HG02840 (cell line): ENCODE data around the gene RALBP1.
"Not testable (repeated sequence)": the region's sequence is repeated elsewhere in the genome, so short reads cannot be mapped to it uniquely, and the experiment has no call there.

ENCODE experiments used
- ATAC-seq: cut with Tn5 transposase; IDR thresholded peaks from one replicate; pipeline ENCODE4 v1.9.1; 2021; ENCODE audit warnings: mild to moderate bottlenecking, moderate library complexity, moderate number of reproducible peaks; ENCODE audit not compliant: unreplicated experiment, low FRiP score

RALBP1 gene

DNA sequence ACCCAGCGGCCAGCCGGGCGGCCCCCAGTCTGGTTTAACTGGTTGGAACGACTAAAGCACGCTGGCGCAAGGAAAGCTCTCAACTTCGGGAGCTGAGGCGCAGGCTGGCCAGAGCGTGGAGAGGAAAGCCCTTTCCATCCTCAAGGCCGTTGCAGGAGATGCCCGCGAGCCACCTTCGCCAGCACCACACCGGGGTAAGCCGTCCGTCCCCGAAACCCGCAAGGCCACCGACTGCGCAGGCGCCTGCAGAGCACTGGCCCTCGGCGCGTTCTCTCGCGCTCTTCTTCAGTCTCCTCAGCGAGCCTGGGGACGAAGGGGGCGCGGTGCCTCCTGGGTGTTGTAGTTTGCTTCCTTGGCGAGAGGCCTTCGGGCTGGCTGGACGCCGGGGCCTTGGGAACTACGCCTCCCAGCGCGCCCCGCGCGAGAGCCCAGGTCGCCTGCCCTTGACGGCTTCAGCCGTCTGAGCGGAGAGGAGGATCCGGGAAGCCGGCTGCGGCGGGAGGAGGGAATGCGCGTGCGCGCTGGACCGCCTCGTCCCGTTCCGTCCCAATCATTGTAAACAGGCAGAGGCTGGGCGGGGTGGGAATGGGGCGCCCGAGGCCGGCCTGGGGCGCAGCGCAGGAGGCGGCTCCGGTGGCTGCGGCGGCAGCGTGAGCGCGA is at the start of gene RALBP1:
Gene RALBP1 (plus strand): TSS at position 531 of the 660 bp plus-strand sequence. CDS start 37,533 bp downstream, outside the sequence.
- ATAC-seq: peak; percentile 94

DNA sequence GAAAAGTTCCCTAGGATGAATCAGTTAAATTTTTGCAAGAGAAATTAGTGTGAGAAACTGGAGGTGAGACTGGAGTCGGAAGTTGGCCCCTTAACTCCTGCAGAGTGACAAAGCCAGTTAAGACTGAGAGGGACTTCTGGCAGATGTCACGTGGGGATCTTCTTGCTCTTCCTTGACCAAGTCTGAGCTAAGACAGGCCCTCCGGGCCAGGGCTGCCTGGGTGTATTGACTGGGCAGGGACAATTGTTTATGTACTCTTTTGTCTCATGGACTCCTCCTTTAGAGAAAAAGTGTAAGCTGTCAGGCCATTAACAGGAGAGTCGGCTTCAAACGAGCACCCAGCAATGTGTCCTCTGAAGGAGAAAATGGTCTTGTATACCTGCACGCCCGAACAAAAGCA is 48.6 kb upstream of the RALBP1 start:
- no peak for ATAC-seq

DNA sequence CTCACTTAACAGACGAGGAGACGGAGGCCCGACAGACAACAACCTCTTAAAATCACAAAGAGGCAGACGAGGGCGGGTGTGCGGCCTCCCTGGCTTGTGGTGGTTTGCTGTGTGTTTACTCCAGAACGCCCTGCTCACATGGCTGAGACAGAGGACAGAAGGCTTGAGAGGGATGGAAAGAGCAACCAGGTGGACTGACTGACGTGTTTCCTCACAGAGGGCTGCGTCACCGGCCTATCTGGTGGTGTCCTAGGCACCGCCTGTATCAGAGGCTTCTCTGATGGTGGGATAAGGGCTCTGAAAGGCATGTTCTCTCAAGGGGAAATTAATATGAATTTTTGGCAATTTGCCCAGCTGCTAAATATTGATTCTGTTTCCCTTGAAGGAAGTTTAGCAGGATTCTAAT is 47.0 kb upstream of the RALBP1 start:
- no peak for ATAC-seq

DNA sequence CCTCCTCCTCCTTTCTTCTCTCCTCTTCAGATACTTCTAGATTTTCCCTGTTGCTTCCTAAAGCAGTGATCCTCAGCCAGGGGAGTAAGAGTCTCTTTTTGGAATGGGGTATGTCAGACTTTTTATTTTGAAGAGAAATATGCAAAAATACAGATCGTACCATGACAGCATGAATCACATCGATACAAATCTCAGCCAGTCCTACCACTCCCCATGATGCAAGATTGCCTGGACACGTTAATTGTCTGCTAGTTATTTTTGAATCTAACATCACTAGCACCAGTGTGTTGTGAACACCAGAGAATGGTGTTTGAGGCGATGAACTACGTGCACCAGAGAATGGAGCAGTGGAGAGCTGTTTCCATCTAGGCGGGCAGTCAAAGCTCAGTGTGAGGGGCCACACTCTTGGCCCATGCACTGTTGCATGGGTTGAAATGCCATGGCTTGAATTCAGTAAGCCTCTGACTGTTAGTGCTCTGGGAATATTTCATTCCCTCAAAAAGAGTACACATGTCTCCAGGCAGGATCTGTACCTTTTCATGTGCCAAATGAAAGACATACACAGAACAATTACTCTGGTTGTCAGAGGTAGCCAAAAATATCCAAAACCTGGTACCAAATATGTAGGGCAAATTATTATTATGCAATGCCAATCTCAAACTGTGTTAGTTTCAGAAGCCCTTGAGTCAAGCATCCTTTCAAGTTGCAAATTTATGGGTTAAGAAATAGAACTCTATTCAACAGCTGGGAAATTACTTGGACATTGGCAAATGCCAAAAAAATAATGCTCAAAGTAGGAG is 46.3 kb upstream of the RALBP1 start:
- no peak for ATAC-seq

DNA sequence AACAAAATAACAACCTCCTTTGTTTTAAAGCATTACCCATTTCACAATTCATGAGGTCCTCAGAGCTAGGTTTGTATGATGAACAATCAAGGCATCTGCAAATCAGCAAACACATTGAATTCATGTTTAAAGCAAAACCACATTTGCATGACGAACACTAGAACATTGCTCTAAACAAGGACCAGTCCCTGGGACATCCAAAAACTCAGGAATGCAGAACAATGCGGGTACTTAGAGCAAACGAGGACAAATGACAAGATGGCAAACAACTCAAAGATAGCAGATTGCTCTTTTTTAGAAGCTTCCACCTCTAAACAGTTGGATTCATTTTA is 45.7 kb upstream of the RALBP1 start:
- ATAC-seq: no peak

DNA sequence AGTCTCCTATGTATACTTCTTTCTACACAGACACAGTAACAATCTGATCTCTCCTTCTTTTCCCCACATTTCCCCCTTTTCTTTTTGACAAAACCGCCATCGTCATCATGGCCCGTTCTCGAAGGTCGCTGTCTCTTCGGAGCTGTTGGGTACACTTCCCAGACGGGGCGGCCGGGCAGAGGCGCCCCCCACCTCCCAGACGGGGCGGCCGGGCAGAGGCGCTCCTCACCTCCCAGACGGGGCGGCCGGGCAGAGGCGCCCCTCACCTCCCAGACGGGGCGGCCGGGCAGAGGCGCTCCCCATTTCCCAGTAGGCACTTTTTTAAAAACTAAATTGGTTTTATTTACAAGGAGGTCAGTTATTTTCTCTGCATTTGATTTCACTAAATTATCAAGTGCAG is 45.0 kb upstream of the RALBP1 start:
- ATAC-seq: not testable (repeated sequence)

DNA sequence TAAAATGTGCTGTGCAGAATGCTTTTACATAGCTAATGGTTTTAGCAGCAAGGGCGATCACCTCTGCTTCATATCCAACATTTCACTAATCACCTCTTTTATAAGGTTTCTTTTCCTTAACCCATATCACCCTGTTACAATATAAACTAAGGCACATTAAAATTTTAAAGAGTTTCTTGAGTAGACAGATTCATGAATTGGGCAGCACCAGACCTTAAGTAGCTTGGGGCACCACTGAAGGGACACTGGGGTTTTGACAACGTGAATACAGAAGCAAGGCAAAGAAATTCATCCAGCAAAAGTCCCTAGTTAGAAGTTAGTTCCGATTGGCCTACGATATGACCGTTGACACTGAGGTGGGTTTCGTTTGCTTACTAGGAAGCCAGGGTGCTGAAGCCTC is 44.0 kb upstream of the RALBP1 start:
- no peak for ATAC-seq

DNA sequence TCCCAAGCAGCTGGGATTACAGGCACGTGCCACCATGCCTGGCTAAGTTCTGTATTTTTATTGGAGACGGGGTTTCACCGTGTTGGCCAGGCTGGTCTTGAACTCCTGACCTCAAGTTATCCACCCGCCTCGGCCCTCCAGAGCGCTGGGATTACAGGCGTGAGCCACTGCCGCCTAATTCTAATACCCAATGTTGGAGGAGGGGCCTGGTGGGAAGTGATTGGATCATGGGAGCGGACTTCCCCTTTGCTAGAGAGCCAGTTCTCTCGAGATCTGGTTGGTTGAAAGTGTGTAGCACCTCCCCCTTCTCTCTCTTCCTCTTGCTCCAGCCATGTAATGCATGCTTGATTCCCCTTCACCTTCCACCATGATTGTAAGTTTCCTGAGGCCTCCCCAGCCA is 42.2 kb upstream of the RALBP1 start:
- ATAC-seq: not testable (repeated sequence)

DNA sequence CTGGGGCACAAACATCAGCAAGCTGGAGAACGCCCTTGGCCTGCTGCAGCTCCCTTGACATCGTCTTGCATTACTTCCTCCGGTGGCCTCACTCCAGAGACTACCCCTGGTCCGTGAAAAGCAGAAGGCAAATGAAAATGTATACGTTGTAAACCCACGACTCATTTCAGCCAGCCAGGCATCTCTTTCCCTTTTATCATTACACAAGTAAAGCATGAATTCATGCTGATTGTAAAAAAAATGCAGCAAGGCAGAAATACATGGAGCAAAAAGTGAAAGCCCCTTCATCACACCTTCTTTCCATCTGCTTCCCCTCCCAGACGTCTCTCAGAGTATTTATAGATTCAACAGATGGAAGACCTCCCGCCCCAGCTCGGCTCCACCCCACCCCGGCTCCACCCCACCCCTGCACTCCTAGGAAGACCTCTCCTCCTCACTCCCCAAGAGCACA is 41.6 kb upstream of the RALBP1 start:
- no peak for ATAC-seq

DNA sequence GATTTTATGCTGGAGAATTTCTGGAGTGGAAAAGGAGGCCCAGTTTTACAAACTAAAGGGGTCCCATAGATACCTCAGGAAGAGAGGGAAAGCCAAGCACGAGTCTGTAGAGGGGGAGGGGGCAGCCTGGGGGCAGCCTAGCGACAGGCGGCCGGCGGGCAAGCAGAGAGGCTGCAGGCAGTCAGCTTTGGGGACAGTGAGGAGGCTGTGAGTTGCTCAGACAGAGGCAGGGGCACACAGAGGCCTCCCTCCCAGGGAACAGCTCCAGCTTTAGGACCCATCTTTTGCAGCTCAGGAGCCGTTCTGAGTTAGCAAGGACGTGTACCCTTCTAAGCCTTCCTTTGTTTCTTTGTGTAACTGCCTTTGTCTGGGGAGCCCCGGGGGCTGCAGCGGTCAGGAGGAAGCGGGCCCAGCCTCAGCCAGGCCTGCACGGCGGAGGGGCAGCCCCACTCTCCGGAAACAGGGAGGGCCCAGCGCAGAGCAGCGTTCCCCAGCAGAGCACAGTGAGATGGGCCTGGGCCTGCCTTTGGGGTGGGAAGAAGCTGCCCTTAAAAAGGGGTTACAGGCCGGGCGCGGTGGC is 41.1 kb upstream of the RALBP1 start:
- no peak for ATAC-seq

DNA sequence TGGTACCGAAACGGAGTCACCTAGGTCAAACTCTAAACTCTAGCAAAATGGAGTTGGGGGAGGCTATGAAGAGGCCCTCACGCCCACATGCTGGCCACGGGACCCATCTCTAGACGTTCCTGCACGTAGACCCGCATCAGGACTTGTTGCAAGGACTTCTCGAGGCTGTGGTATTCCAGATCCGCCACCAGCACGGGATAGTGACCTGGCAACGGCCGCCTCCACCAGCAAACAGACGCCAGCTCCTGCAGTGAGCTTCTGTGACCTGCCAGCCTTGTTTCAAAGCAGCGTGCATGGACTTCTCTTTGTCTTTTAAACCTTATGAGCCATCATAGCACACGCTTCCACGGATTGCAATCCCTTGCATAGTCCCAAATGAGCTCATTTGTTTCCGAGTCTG is 40.3 kb upstream of the RALBP1 start:
- no peak for ATAC-seq

DNA sequence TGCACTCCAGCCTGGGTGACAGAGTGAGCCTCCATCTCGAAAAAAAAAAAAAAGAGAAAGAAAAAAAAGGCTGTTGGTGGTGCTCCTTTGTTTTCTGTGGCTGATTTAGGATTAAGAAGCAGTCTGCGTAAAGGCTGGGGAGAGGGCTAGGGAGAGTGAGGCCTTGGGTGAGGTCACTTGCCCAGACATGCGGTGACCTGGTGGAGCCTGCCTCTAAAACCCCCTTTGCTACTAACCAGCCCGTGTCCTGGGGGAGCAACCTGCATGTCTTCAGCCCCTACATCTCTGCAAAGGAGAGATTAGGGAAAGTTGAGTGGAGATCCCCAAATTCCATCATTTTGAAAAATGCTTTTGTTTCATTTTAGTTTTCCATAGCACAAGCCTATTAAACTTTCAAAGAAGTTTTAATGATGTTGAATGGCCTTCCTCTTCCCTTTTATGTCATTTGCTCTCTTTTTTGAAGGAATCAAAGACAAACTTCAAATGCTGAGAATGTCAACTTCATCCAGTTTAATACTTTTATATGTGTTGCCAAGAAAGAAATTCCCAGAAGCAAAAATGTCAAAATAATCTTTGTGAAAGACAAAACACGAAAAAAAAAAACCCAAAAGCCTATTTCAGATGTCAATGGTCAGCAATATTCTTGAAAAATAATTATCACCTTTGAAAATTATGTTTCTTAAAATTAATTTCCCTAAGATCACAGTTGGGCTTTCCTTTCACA is 38.9 kb upstream of the RALBP1 start:
- ATAC-seq: no peak

DNA sequence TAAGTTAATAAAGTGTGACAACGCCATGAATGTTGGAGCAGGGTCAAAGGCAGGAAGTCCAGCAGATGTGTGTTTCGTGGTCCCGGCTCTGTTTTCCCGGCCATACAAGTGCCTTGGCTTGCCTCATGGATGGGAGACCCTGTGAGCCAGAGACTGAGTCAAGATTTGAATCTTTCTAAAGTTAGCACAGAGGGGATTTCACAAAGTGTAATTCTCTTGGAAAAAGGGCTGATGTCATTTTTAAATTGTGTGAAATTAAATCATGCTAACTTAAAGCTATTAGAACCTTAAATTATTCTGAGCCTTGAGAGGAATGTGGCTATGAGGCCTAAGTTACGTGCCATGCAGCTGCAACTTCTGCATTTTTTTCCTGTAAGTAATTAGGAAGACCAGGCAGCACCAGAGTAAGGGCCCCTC is 38.3 kb upstream of the RALBP1 start:
- ATAC-seq: no peak

DNA sequence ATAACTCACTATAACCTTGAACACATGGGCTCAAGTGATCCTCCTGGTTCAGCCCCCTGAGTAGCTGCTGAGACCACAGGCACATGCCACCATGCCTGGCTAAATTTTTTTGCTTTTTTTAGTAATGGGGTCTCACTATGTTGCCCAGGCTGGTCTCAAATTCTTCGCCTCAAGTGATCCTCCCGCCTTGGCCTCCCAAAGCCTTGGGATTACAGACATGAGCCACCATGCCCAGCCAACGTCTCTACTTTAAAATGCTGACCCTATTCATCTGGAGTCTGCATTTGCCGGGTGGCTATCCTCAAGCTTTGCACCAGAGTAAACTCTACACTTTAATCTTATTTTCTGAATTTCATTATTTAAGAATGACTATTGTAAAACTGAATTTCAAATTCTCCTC is 37.6 kb upstream of the RALBP1 start:
- ATAC-seq: no peak

DNA sequence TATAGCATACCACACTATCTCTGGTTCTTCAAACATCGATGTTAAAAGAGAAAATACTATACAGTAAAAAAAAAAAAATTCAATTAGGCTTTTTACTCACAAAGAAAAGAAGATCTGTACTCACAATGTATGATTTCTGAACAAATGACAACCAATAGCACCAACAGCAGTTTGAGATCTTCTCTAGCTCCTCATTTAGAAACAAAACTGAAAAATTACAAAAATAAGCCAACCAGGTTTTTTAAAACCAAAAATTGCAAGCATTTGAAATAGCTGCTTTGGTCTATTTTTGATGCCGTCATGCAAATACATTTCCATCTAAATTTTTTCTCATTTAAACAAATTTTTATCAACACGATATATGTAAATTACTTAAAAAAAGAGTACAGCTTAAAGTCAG is 34.3 kb upstream of the RALBP1 start:
- ATAC-seq: no peak

DNA sequence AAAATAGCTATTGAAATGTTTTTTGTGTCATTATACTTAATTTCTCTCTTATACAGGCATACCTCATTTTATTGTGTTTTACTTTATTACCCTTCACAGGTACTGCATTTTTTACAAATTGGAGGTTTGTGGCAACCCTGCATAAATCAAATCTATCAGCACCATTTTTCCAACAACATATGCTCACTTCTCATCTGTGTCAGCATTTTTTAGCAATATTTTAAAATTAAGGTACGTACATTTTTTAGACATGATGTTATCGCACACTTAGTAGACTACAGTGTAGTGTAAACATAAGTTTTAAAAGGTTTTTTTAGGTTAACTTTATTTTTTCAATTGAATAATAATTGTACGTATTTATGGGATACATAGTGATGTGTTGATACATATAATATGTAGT is 30.8 kb upstream of the RALBP1 start:
- ATAC-seq: no peak

DNA sequence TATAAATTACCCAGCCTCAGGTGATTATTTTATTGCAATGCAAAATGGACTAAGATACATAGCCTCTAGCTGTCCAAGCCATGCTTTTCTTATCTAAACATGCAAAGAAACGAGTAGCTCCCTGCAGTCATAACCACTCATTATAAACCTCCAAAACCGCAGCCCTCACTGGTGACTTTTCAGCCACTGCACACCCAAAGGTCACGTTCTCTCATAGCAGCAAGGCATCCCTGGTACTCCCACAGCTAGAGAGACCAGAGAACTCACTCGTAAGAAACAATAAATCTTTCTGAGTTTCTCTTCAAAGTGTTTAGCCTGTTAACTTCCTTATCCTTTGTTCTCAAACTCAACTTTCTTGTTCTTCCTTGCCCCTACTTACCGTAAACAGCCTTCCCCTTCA is 28.5 kb upstream of the RALBP1 start:
- ATAC-seq: no peak

DNA sequence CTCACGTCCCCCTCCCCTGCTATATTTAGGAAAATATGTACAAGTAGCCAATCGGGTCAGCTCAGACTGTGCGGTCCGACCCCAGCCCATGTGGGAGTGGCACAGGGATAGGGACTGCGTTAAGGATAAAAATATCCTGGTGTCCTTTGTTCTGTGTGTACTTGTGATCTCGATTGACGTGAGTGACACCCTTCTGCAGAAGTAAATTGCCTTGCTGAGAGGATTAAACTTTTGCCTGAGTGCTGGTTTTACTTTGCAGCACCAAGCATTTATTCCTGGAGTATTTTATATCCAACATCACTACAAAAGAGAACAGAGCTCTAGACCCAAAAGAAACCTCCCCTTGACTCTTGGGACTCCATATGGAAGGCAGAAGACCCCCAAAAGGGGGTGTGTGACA is 28.0 kb upstream of the RALBP1 start:
- ATAC-seq: no peak

DNA sequence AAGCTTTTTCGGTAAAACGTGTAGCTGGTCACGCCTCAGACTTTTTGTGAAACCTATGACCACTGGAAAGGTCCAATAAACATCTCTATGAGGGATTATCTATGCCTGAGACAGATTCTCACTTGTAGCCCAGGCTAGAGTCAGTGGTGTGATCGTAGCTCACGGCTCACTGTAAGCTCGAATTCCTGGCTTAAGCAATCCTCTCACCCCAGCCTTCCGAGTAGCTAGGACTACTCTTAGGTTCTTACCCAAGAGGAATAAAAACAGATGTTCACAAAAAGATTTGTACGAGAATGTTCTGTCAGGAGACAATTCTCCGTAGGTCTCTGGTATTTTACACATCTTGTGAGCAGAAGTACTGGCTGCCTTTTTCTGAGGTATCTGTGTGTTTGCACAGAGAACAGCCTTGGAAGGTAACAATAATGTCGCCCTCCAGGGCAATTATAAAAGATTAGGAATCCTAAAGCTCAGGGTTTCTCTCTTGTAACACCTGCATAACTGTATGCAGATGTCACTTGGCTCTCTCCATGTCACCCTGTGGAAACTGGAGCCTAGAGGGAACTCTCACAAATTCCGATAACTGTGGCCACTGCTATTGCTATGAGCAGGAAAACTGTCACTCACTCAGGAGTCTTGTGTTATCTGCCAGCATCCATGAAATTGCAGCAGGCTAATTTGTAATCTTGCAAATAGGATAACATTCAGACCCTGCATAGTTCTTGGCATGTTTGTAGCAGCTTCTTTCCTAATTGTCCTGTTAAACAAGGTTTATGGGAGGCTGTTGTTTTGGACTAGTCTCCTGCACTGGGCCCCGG is 25.5 kb upstream of the RALBP1 start:
- ATAC-seq: no peak

DNA sequence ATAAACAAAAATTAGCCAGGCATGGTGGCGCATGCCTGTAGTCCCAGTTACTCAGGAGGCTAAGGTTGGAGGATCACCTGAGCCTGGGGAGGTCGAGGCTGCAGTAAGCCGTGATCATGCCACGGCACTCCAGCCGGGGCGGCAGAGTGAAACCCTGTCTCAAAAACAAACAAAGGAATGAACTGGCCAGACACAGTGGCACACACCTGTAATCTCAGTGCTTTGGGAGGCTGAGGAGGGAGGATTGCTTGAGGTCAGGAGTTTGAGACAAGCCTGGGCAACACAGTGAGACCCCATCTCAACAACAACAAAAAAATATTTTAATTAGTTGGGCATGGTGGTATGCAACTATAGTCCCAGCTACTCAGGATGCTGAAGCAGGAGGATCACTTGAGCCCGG is 24.4 kb upstream of the RALBP1 start:
- ATAC-seq: not testable (repeated sequence)
